Effector memory CD4-positive, alpha-beta T cell (primary cell): Measurements from ENCODE around the gene ITGB5.

Experiments used
- DNase-seq, 3 donors: peaks; one replicate each; pipeline ENCODE4 v3.0.0-alpha.2; 2020
- H3K27ac ChIP-seq: 2 replicates; pipeline ENCODE4 v1.7.0; 2013; ENCODE audit warnings: mild to moderate bottlenecking, low read length, moderate library complexity; ENCODE audit not compliant: insufficient read depth, poor library complexity, severe bottlenecking
- H3K27me3 ChIP-seq: replicated peaks from 2 replicates; pipeline ENCODE4 v1.7.0; 2013; ENCODE audit warnings: mild to moderate bottlenecking, low read length; ENCODE audit not compliant: insufficient read depth, control insufficient read depth, poor library complexity, severe bottlenecking
- H3K36me3 ChIP-seq: 2 replicates; pipeline ENCODE4 v1.7.0; 2013; ENCODE audit warnings: mild to moderate bottlenecking, low read length, moderate library complexity; ENCODE audit not compliant: control insufficient read depth, insufficient read depth
- H3K4me1 ChIP-seq: 2 replicates; pipeline ENCODE4 v1.7.0; 2013; ENCODE audit warnings: low read length, mild to moderate bottlenecking; ENCODE audit not compliant: control insufficient read depth, insufficient read depth, poor library complexity, severe bottlenecking
- H3K4me3 ChIP-seq: 2 replicates; pipeline ENCODE4 v1.7.0; 2013; ENCODE audit warnings: low read length, low read depth, mild to moderate bottlenecking; ENCODE audit not compliant: insufficient read depth, poor library complexity, severe bottlenecking
- H3K9me3 ChIP-seq: 2 replicates; pipeline ENCODE4 v1.7.0; 2013; ENCODE audit warnings: mild to moderate bottlenecking, low read length, moderate library complexity; ENCODE audit not compliant: control insufficient read depth

The ITGB5 gene

DNA sequence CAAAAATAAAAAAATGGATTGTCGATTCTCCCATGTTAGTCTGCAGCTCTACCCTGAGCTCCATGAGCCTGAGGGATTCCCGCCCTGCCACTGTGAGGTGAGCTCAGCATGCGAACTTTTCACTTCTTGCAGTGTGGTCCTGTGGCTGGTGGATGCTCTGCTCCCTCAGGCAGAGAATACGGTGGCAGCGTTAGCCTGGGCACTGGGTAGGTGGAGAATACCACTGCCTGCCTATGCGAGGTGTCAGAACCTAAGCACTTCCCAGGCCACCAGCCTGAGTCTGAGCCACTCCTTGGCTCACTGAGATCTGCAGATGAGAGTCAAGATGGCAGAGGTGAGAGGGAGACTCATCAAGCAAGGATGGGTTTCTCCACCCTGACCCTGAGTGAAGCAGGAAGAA is 70.1 kb downstream of the ITGB5 start:
- Histone ChIP-seq H3K27me3 (no peaks in the 10 kb centered on the region), H3K4me1 (no peaks in the 10 kb centered on the region), H3K4me3 (no peak overlapping the region), H3K9me3 (no peaks in the 10 kb centered on the region), H3K27ac (no peak overlapping the region), H3K36me3 (no peaks in the 10 kb centered on the region)
- DNase-seq: no peak

DNA sequence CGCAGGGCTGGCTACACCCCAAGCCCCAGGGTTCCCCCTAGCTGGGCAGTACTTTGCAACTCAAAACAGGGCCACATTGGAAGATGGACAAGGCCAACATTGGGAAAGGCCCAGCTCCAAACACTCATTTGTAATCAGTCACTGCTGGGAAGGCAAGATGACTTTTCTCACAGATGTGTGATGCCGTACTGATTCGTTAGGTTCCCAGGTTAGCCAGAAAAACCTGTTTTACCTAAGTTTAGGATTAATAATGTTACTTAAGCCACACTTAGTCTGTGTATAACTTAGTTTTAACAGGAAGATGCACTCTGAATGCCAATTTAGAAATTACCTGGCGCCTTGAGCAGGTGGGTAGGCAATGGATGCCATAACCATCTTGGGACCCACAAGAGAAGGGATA is 71.0 kb downstream of the ITGB5 start:
- no peaks in the 10 kb centered on the region for H3K9me3 ChIP-seq
- no peak overlapping the region for H3K4me3 ChIP-seq
- no peaks in the 10 kb centered on the region for H3K27me3 ChIP-seq
- H3K36me3 ChIP-seq: no peaks in the 10 kb centered on the region
- no peaks in the 10 kb centered on the region for H3K4me1 ChIP-seq
- no peak overlapping the region for H3K27ac ChIP-seq
- DNase-seq: no peak

DNA sequence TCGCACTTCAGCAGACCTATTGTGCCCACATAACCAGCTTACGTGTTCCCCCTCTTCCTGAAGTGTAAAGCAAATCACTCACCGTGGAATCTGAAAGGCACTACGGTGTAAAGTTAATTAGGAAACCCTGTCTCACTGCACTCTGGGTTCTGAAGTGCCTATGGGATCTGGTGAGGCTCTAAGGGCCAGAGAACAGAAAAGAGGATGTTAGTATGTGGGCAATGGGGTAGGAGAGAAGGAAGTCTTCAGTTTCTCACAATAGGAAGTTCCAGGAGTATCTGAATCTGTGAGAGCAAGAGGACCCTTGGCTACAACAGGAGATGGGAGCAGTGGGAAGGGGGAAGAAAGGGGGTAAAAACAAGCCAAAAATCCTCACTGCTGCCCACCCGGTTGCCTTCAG is 71.4 kb downstream of the ITGB5 start:
- Histone ChIP-seq H3K27ac (no peak overlapping the region), H3K36me3 (no peaks in the 10 kb centered on the region), H3K4me3 (no peak overlapping the region), H3K4me1 (no peaks in the 10 kb centered on the region), H3K9me3 (no peaks in the 10 kb centered on the region), H3K27me3 (no peaks in the 10 kb centered on the region)
- no peak for DNase-seq

DNA sequence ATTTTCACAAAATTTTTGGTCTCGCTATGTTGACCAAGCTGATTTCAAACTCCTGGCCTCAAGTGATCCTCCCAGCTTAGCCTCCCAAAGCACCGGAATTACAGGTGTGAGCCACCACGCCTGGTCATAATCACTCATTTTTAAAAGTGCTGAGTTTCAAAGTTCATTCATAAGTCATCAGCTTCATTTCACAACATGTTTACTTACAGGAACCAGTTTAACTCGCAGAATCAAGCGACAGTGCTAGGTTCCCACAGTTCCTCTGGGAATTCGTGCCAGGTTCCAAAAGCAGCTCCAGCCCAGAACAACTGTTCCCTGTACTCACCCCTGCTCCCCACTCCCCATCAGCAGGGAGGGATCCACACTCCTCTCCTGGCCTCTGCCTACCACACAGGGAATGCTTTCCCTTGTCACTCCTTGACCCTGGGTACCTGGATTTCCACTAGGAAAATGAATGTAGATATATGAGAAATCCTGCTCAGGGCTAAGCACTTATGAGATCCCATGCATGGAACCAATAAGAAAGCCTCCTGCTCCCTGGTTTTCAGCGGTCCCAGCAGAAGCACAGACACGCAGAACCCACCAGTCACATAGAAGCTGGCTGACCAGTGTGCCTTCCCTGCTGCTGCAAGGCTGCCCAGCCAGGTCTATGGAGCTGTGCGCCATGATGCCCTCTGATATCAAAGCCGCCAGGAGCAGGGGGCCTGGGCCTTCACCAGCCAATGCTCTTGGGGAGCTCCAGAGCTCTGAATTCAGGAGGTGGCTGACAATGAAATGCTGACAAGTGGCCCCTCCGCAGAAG is 72.3 kb downstream of the ITGB5 start:
- Histone ChIP-seq H3K27ac (no peak overlapping the region), H3K4me1 (no peaks in the 10 kb centered on the region), H3K27me3 (no peaks in the 10 kb centered on the region), H3K36me3 (no peaks in the 10 kb centered on the region), H3K9me3 (no peaks in the 10 kb centered on the region), H3K4me3 (no peak overlapping the region)
- no peak for DNase-seq

DNA sequence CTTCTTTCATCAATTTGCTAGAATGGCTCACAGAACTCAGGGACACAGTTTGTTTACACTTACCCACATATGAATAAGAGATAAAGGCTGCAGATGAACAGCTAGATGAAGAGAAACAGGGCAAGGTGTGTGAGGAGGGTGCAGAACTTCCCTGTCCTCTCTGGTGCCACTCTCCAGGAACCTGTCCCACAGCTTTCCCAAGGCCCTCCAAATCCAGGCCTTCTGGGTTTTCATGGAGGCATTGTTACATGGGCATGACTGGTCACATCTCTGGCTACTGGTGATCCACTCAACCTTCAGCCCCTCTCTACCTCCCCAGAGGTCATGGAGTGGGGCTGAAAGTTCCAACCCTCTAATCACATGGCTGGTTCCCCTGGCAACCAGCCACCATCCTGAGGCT is 73.6 kb downstream of the ITGB5 start:
- no peak overlapping the region for H3K27ac ChIP-seq
- H3K4me1 ChIP-seq: no peaks in the 10 kb centered on the region
- H3K27me3 ChIP-seq: no peaks in the 10 kb centered on the region
- no peaks in the 10 kb centered on the region for H3K36me3 ChIP-seq
- no peaks in the 10 kb centered on the region for H3K9me3 ChIP-seq
- no peak for DNase-seq
- H3K4me3 ChIP-seq: no peak overlapping the region

DNA sequence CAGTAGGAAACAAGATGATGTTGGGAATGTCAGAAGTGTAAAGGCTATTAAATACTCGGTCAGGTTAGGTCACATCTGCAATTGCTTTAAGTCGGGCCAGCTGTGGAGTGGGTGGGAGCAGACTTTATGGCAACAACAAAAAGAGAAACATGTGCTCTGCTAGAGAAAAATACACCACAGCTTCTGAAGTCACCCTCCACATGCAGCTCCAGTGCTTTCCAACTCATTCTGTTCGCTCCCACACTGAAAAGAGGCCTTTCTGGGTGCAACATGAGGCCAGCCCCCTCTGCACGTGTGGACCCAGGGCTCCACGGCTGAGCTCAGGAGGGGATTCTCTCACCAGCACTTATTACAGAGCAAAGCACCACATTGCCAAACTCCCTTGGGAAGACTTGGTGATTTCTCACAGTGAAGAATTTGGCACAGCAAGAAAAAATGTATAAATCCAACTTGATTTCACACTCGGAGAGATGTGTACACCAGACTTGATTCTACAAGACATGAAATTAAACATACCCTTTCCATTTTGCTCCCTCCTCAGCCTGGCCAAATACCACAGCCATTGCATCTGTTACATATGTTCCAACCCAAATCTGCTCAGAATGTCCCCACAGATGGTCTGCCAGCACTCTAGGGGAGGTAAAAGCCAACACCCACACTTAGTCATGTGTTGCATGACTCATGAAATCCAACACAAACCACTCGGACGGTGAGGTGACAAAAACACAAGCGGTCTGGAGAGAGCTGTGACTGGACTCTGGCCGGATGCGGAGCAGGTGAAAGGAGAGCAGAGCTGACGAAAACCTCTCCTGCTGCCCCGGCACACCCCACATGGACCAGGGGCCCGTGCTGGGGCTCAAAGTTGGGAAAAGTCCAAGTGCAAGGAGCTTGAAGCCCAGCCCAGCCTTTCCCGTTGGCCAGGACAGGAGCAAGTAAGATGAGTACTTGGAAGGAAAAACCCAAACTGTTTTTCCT is 74.6 kb downstream of the ITGB5 start:
- no peak for DNase-seq
- H3K4me1 ChIP-seq: no peaks in the 10 kb centered on the region
- H3K27me3 ChIP-seq: no peaks in the 10 kb centered on the region
- no peaks in the 10 kb centered on the region for H3K9me3 ChIP-seq
- no peak overlapping the region for H3K27ac ChIP-seq
- H3K4me3 ChIP-seq: no peak overlapping the region
- no peaks in the 10 kb centered on the region for H3K36me3 ChIP-seq

DNA sequence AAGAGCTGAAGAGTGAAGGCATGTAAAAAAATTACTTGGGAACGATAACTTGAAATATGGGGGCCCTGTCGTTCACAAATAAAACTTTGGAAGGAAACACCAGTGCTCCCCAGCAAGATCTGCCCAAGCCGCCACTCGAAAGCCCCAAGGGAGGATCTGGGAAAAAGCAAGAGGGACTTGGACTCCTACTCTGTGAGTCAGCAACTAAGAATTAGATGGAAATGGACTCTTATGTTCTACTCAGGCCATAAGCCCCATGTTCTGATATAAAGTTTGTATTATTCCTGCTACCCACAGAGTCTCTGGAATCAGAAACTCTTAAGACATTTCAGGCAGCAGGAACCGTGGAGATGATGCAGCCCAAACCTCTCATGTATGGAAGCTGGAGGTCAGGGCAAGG is 75.7 kb downstream of the ITGB5 start:
- H3K36me3 ChIP-seq: no peaks in the 10 kb centered on the region
- no peak overlapping the region for H3K4me3 ChIP-seq
- no peaks in the 10 kb centered on the region for H3K9me3 ChIP-seq
- no peaks in the 10 kb centered on the region for H3K27me3 ChIP-seq
- H3K4me1 ChIP-seq: no peaks in the 10 kb centered on the region
- no peak for DNase-seq
- H3K27ac ChIP-seq: no peak overlapping the region

DNA sequence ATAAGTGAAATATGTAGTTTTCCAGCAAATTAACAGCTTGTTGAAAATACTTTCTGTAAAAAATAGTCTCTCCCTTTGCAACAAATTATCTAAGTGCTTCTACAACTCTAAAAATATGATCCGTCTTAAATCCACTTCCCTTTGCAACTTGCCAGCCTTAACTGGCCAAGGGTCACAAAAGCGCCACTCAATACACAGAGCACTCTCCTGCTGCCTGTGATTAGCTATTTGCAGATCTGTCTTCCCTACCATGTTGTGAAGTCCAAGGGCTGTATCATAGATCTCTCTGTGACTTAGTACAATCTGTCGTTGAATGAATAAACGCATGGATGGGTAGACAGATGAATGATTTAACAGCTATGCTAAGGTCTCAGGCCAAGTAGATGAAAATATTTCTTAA is 76.2 kb downstream of the ITGB5 start:
- DNase-seq: no peak
- Histone ChIP-seq H3K9me3 (no peaks in the 10 kb centered on the region), H3K27me3 (no peaks in the 10 kb centered on the region), H3K4me3 (no peak overlapping the region), H3K27ac (no peak overlapping the region), H3K4me1 (no peaks in the 10 kb centered on the region), H3K36me3 (no peaks in the 10 kb centered on the region)

DNA sequence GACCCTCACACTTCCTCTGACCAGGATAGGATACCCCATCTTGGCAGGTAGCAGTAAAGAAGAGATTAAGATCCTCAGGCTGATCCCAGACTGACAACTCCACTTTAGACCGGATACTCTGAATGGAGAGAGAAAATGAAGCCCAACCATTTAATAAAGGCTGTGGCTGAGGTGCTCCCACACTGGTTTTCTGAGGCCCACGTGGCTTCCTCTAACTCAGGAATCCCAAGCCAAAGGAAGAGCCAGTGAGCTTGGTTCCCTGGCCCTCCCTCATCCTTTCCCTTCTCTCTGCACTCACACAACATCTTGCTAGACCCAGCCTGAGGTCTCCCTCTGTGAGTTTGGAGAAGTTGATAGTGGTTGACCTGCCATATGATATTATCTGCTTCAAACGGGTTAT is 78.1 kb downstream of the ITGB5 start:
- Histone ChIP-seq H3K4me3 (no peak overlapping the region), H3K36me3 (no peaks in the 10 kb centered on the region), H3K9me3 (no peaks in the 10 kb centered on the region), H3K27ac (no peak overlapping the region), H3K27me3 (no peaks in the 10 kb centered on the region), H3K4me1 (no peaks in the 10 kb centered on the region)
- DNase-seq: no peak

DNA sequence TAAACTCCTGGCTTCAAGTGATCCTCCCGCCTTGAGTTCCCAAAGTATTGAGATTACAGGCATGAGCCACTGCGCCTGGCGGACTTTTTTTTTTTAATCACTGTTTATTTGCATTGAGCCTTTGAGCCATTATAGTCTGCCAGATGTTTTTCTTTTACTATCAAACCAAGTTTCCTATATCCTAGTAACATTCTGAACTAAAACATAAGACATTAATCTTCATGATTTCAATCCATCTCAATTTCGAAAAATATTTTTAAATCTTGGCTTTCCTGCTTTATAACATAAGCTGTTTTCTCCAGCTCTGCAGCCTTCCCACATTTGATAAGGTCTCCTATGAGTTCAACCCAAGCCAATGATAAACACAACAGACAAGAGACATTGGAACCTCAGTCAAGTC is 81.5 kb downstream of the ITGB5 start:
- Histone ChIP-seq H3K27ac (no peak overlapping the region), H3K4me1 (no peaks in the 10 kb centered on the region), H3K27me3 (no peaks in the 10 kb centered on the region), H3K36me3 (no peaks in the 10 kb centered on the region), H3K9me3 (no peaks in the 10 kb centered on the region), H3K4me3 (no peak overlapping the region)
- no peak for DNase-seq
